Non-pigmented ciliary epithelial cell (primary cell): Measurements from ENCODE around the gene ZNF134.

Experiments
- DNase-seq: peaks from one replicate; pipeline ENCODE4 v3.0.0-alpha.2; 2010; ENCODE audit warnings: low read depth

Gene ZNF134

DNA sequence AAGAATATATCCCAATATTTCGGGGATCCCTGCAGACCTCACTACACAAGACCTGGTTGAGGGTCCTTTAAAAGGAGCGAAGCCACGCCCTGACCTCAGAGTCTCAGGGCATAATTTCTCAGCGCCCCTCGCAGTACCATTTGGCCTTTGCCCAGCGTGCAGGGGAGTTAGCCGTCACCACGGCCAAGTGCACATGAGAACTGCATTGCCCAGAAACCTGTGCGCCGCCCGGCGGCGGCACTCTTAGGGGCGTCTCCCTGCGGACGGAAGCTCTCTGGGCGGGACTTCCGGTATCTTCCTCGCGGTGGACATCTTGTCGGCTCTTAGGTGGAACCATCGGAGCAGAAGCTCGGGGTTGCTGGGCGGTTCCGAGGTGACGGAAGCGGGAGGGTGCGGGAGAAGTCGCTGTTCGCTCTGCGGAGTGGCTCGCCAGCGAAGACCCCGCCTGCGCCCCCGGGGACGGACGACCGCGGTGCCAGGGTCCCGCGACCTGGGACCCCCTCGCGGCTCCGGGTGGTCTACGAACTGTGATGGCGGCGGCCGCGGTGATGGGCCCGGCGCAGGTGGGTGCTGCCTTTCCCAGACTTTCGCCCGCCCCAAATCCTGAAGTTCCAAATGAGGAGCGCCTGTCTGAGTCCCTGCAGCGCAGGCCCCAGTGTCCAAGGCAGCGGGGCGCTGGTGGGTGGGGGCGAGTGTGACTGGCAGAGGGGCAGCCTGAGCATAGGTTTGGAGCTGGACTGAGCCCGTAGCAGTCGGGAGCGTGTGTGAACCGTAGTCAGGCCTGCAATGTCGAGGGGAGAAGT is at the start of gene ZNF134:
Gene ZNF134 (plus strand): TSS at position 302 of the 803 bp plus-strand sequence. CDS start 5,227 bp downstream, outside the sequence.
- DNase-seq = peak; percentile 60

GRCh38 chr19:57566396-57567265 is 47.4 kb upstream of the ZNF134 start:
- no peak for DNase-seq

GRCh38 chr19:57570707-57571106 is 43.3 kb upstream of the ZNF134 start:
- no peak for DNase-seq

DNA sequence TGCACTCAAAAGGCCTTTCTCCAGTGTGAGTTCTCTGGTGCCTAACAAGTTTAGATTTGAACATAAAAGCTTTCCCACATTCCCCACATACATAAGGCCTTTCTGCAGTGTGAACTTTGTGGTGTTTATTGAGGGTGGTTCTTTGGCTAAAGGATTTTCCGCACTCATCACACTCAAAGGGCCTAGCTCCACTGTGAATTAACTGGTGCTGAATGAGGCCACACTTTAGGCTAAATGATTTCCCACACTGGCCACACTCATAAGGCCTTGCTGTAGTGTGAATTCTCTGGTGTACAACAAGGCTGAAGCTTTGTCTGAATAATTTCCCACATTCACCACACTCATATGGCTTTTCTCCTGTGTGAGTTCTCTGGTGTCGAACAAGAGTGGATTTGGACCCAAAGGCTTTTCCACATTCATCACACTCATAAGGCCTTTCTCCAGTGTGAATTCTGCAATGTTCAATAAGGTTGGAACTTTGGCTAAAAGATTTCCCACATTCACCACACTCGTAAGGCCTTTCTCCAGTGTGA is 41.6 kb upstream of the ZNF134 start:
- no peak for DNase-seq

- DNase-seq = no peak
Observed at GRCh38 chr19:57576661-57577060, 37.4 kb upstream of the ZNF134 start.

- DNase-seq = peak; percentile 96
Observed at GRCh38 chr19:57578487-57579205, 35.4 kb upstream of the ZNF134 start, which contains the start of gene ZNF416. Gene ZNF416 (minus strand): TSS chr19:57578911. CDS start chr19:57578704, 207 bp downstream.

DNA sequence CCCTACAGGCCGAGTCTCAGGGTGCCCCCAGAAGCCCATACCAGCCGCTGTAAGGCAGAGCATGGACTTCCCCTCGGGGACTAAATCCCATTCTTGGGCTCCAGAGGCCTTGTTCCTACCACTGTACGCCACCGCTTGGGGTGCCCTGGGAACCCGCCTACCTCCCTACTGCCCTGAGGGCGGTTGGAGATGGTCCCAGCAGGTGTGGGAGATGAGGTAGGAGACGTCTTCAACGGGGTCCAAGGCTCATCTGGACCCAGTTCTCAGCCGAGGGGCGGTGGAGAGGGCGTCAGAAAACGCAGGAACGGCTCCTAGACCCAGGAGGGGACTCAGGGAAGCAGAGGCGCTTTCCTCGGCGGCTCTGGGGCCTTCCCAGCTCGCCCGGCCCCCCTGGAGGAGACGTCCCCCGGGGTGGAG is 30.9 kb upstream of the ZNF134 start:
- no peak for DNase-seq

GRCh38 chr19:57583521-57584416 is 30.3 kb upstream of the ZNF134 start, which contains the start of gene ZIK1:
Gene ZIK1 (plus strand): TSS chr19:57584145. CDS start chr19:57584357, 212 bp downstream.
- DNase-seq = peak; percentile 63

GRCh38 chr19:57587529-57587928 is 26.5 kb upstream of the ZNF134 start:
- peak; percentile 56 for DNase-seq

DNA sequence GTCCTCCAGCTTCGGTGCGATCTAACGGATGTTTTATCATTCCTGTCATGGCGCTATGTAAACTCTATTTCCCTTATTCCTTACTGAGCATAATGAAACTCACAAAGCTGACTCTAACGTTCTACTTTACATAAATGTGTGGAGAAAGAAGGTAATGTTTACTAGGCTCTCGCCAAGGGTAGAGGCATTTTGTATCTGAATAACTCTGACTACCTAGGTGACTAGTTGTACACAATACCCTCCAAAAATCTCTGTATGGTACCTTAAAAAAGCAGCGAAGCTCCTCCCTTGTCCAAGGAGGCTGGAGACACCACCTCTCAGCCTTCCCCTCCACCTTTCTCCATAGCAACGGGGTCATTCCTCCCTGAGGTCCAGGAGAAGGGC is 14.7 kb upstream of the ZNF134 start:
- no peak for DNase-seq

DNA sequence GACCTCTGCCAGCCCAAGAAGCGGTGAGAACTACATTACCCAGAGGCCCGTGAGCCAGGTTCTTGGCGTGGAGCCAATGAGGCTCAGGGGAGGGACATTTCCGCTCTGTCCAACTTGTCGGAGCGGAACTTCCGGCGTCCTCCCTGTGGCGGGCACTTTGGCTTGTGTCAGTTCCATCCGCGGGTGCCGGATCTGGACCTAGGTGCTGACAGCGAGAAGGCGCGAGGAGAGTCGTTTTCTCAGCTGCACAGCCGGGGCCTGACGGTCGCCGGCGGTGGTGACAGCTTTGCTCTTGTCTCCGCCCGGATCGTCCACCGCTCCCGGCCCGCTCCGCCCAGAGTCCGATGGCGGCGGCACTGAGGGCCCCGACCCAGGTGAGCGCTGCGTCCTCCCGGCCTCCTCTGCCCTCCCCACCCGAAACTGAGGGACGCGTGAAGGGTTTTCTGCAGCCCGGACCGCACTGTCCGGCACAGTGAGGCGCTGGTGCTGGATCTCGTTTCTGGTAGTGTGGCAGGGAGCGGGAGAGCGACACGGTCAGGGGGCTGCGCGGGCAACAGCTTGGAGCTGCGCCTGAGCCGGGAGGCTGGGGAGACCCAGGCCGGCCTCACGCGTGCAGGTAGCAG is 14.2 kb upstream of the ZNF134 start, which contains the start of gene ZNF530:
Gene ZNF530 (plus strand): TSS at position 125 of the 623 bp plus-strand sequence. CDS start 4,461 bp downstream, outside the sequence.
- DNase-seq = peak; percentile 63

DNA sequence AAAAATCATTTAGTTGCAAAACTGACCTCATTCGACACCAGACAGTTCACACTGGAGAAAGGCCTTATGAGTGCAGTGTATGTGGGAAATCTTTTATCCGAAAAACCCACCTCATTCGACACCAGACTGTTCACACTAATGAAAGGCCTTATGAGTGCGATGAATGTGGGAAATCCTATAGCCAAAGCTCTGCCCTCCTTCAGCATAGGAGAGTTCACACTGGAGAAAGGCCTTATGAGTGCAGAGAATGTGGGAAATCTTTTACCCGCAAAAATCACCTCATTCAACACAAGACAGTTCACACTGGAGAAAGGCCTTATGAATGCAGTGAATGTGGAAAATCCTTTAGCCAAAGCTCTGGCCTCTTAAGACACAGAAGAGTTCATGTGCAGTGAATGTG is 7.1 kb upstream of the ZNF134 start:
- DNase-seq = no peak

DNA sequence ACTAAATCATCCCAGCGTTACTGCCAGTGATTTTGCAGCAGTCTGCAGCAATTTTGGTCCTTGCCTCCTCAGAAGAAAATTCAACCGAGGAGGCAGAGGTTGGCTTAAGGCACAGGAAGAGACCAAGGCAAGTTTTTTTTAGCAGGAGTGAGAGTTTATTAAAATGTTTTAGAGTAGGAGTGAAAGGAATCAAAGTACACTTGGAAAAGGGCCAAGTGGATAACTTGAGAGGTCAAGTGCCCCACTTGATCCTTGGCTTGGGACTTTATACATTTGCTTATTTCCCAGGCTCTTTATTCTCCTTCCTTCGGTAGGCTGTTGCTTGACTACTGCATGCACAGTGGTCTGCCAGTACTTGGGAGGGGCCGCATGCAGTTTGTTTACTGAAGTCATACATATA is 2.9 kb upstream of the ZNF134 start:
- no peak for DNase-seq

DNA sequence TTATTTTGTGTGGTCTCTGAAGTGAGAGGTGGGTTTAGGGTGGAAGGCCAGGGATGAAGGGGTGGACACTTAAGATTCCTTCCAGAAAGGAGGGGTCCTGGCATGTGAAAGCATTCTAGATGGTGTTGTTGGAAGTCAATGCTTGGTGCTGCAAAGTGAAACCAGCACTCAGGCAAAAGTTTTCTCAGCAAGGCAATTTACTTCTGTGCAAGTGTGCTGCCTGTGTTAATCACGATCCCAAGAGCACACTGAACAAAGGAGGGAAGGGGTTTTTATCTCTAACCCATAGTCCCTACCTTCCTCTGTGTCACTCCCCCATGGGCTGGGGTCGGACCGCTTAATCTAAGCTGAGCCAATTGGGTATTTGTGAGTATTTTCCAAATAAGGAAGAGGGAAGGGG is 1.3 kb downstream of the ZNF134 start:
- no peak for DNase-seq

- no peak for DNase-seq
Observed at GRCh38 chr19:57620673-57621348, 6.8 kb downstream of the ZNF134 start.

DNA sequence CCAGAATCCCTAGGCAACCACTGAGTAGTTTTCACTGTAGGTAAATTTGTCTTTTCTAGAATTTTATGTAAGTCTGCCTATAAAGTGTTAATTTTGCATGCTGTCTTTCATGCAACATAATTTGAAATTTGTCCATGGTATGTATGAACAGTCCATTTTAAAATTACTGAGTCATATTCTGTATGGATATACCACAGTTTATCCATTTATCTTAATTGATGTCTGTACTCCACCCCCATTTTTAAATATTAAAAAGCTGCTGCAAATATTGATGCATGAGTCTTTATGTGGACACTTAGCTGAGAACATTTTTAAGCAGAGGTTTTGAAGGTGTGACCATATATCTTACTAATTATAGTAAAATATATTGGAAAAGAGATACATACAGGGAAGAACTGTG is 9.0 kb downstream of the ZNF134 start:
- DNase-seq = no peak

DNA sequence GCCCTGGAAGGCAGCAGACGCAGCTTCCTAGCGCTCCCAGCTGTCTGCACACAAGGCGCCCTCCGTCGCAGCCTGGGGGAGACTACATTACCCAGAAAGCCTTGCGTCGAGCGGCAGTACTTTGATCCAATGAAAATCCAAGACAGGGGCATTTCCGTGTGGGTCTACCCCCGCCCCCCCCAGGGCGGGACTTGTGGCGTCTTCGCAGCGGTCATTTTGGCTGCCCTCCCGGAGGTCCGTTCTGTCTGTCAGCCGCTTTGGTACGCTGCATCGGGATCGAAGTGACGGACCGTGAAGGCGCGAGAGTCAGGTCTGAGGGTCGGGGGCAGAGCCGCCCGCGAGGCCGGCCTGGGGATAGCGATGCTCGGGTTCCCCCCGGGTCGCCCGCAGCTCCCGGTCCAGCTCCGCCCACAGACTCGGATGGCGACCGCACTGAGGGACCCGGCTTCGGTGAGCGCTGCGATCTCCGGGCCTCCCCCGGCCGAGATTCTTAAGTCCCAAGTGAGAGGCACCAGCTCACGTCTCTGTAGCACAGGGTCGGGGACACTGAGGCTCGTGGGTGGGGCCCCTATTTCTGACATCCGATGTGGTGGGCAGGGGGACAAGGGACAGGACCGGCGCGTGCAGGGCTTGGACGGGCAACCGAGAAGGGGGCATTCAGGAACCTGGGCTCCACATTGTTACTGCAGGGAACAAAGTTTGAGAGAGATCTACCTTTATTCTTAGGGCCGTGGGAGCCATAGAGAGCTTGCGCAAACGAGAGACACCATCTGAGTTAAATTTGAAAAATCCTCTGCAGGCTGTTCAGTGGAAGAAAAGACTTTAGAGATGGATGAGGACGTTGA is 19.2 kb downstream of the ZNF134 start, which contains the start of gene ZNF211:
Gene ZNF211 (plus strand): TSS at position 182 of the 845 bp plus-strand sequence. CDS start 179 bp downstream, at position 361.
- peak; percentile 78 for DNase-seq

DNA sequence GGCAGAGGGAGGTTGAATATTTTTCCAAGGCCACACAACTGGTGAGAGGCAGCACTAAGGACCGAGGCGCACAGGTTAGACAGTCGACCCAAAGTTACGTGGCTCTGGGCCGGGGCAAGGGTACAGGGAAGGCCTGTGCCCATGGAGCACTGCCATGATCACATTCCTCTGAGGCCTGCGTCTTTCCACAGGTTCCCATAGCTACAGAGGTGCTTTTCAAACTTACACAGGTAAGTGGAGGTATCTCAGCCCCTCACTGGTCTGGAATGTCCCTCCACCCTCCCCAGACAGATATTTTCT is 19.7 kb downstream of the ZNF134 start:
- no peak for DNase-seq

GRCh38 chr19:57637379-57637778 is 23.3 kb downstream of the ZNF134 start:
- no peak for DNase-seq
